Spleen (tissue), 11 donors: Measurements from ENCODE around the gene TNFRSF14. TPM values are rescaled to one million over a fixed set of nuclear protein-coding genes. Genes with fewer than 3 reads are reported as not detected.

ENCODE experiments used
- DNase-seq: peaks from one replicate; pipeline ENCODE4 v3.0.0-alpha.2; 2020
- H3K27ac ChIP-seq, 8 donors: fragments of 200-600 bp; sonication (generic) in 7 of 8; 1 replicate in 4 of 8; 2 replicates in 4 of 8; pipeline versions ENCODE4 v1.5.0 to v1.8.0; 2016 to 2021; ENCODE audit warnings: inconsistent platforms in 4 of 8, mild to moderate bottlenecking in 4 of 8, moderate library complexity in 1 of 8
- H3K27me3 ChIP-seq, 7 donors: fragments of 200-600 bp; sonication (generic) in 6 of 7; replicated peaks in 1 of 7; 1 replicate in 4 of 7; 2 replicates in 3 of 7; pipeline versions ENCODE4 v1.5.0 to v1.8.0; 2016 to 2021; ENCODE audit warnings: inconsistent platforms in 3 of 7, mild to moderate bottlenecking in 1 of 7
- H3K36me3 ChIP-seq, 6 donors: fragments of 200-600 bp; sonication (generic) in 5 of 6; 1 replicate in 4 of 6; 2 replicates in 2 of 6; pipeline versions ENCODE4 v1.5.0 to v1.8.0; 2016 to 2021; ENCODE audit warnings: inconsistent platforms in 2 of 6
- H3K4me1 ChIP-seq, 6 donors: fragments of 200-600 bp; sonication (generic) in 5 of 6; 1 replicate in 3 of 6; 2 replicates in 3 of 6; pipeline versions ENCODE4 v1.5.0 to v1.8.0; 2016 to 2021; ENCODE audit warnings: inconsistent platforms in 3 of 6
- H3K4me3 ChIP-seq, 8 donors: fragments of 200-600 bp; sonication (generic) in 7 of 8; 1 replicate in 4 of 8; 2 replicates in 4 of 8; pipeline versions ENCODE4 v1.5.0 to v1.8.0; 2016 to 2021; ENCODE audit warnings: inconsistent platforms in 4 of 8, mild to moderate bottlenecking in 4 of 8, moderate library complexity in 2 of 8
- H3K9me3 ChIP-seq, 8 donors: fragments of 200-600 bp; sonication (generic) in 7 of 8; 1 replicate in 4 of 8; 2 replicates in 4 of 8; pipeline versions ENCODE4 v1.5.0 to v1.8.0; 2016 to 2021; ENCODE audit warnings: inconsistent platforms in 4 of 8
- POLR2A ChIP-seq, 3 donors: fragments of 450-650 bp; IDR thresholded peaks; one replicate each; pipeline ENCODE4 v1.5.1; 2017; ENCODE audit warnings: antibody characterized with exemption in 3 of 3, mild to moderate bottlenecking in 1 of 3
- POLR2AphosphoS5 ChIP-seq, 3 donors: sonication (generic); formaldehyde crosslinking; IDR thresholded peaks; one replicate each; pipeline ENCODE4 v1.5.1; 2017; ENCODE audit warnings: antibody characterized with exemption in 3 of 3
- WGBS, 5 donors: extraction: QIAGEN DNeasy Blood & Tissue Kit in 3 of 5; methylation state at CpG; one replicate each; pipeline versions ENCODE4 v1.1.5 to v1.1.7; 2013 to 2018; 5-methylcytosine and 5-hydroxymethylcytosine counted together
- intact Hi-C: fragments of 100-400 bp; cut with DNase I; formaldehyde crosslinking; loops from one replicate; pipeline ENCODE4 v1.15.0; 2023; ENCODE audit warnings: low total_unique reads
- polyA plus RNA-seq, 3 donors: library from polyadenylated mRNA; stranded (reverse); fragments of 200-250 nt; gene quantifications; one replicate each; pipeline ENCODE4 v1.2.1, GENCODE V29; 2013
- total RNA-seq, 7 donors: library from RNA; depleted of rRNA in 3 of 7; stranded (reverse); fragments of >200 nt in 3 of 7; fragmentation: NEBNext Ultra II Directional in 4 of 7; extraction: Animal tissue kit (Norgen Biotek cat#: 25700) in 4 of 7; gene quantifications; one replicate each; pipeline versions ENCODE4 v1.1.0 to v1.2.1, GENCODE V29; 2016 to 2021
- TF ChIP-seq, protein P1 (sequence below), 11 experiments: fragments of 200-600 bp in 7 of 11; fragments of 450-650 bp in 4 of 11; sonication (generic) in 4 of 11; IDR thresholded peaks in 8 of 11; conservative IDR thresholded peaks in 3 of 11; 1 replicate in 7 of 11; 2 replicates in 4 of 11; pipeline versions ENCODE4 v1.4.0 to v1.8.0; 2016 to 2021; ENCODE audit warnings: antibody characterized with exemption in 11 of 11, inconsistent platforms in 4 of 11, mild to moderate bottlenecking in 1 of 11
- donor health status: healthy with polysubstance abuse.
- donor health status: DM: no; HTN: no; CAD: no; lungs with moderate emphysema.
- donor health status: DM: no; HTN: no; CAD: no.
- donor health status: Bipolar disorder and iron deficiency.
- donor health status: healthy.
- donor health status: DM: no; HTN: no; CAD: no.
- donor health status: DM: yes; HTN: yes; CAD: no.

Gene TNFRSF14
- total and polyA plus RNA-seq, 10 donors: 146 to 366 (median 191) TPM

- TF ChIP-seq POLR2A (IDR thresholded peaks at IDR 0.05): no peak
- TF ChIP-seq POLR2AphosphoS5 (IDR thresholded peaks at IDR 0.05): no peak
- TF ChIP-seq, protein P1, sequence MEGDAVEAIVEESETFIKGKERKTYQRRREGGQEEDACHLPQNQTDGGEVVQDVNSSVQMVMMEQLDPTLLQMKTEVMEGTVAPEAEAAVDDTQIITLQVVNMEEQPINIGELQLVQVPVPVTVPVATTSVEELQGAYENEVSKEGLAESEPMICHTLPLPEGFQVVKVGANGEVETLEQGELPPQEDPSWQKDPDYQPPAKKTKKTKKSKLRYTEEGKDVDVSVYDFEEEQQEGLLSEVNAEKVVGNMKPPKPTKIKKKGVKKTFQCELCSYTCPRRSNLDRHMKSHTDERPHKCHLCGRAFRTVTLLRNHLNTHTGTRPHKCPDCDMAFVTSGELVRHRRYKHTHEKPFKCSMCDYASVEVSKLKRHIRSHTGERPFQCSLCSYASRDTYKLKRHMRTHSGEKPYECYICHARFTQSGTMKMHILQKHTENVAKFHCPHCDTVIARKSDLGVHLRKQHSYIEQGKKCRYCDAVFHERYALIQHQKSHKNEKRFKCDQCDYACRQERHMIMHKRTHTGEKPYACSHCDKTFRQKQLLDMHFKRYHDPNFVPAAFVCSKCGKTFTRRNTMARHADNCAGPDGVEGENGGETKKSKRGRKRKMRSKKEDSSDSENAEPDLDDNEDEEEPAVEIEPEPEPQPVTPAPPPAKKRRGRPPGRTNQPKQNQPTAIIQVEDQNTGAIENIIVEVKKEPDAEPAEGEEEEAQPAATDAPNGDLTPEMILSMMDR (IDR thresholded peaks at IDR 0.05 in 8 of 11, conservative IDR thresholded peaks at IDR 0.05 in 3 of 11): no peak
- Histone ChIP-seq H3K27me3 (peaks cover 0 to 3% (median 0%) of the 10 kb centered on the region in 7 donors), H3K4me3 (no peak overlapping the region), H3K27ac (no peak overlapping the region), H3K9me3 (no peaks in the 10 kb centered on the region), H3K4me1 (peaks cover 29 to 53% (median 42%) of the 10 kb centered on the region in 6 donors), H3K36me3 (peaks cover 0 to 54% (median 47%) of the 10 kb centered on the region in 6 donors)
- intact Hi-C loops: no loop called here
- WGBS, 5 donors: 87 to 91% (median 89%) methylated on average over 7 of the region's 7 CpGs
- DNase-seq: no peak
Measured at GRCh38 chr1:2522230-2522629, 33.9 kb upstream of the TNFRSF14 start.

GRCh38 chr1:2523191-2523890 is 32.8 kb upstream of the TNFRSF14 start:
- H3K4me1 ChIP-seq: peaks cover 30 to 64% (median 50%) of the 10 kb centered on the region in 6 donors
- intact Hi-C loops: no loop called here
- H3K9me3 ChIP-seq: no peaks in the 10 kb centered on the region
- no peak for TF ChIP-seq POLR2A (IDR thresholded peaks at IDR 0.05)
- TF ChIP-seq, protein P1 (IDR thresholded peaks at IDR 0.05 in 8 of 11, conservative IDR thresholded peaks at IDR 0.05 in 3 of 11): peak in 1 of 11 experiments; percentile 11
- H3K27me3 ChIP-seq: peaks cover 0 to 14% (median 0%) of the 10 kb centered on the region in 7 donors
- peaks cover 0 to 43% (median 36%) of the 10 kb centered on the region in 6 donors for H3K36me3 ChIP-seq
- 58 to 73% (median 62%) methylated on average over 29 to 32 of the region's 32 CpGs for WGBS, 5 donors
- H3K27ac ChIP-seq: peak overlapping the region in 3 of 8 donors; percentile 54 to 70 (median 56)
- H3K4me3 ChIP-seq: peak overlapping the region in 3 of 8 donors; percentile 5 to 99 (median 21)
- no peak for DNase-seq

- TF ChIP-seq POLR2AphosphoS5 (IDR thresholded peaks at IDR 0.05): peak in 1 of 3 donors; percentile 10
- no peak for TF ChIP-seq POLR2A (IDR thresholded peaks at IDR 0.05)
- TF ChIP-seq, protein P1 (IDR thresholded peaks at IDR 0.05 in 8 of 11, conservative IDR thresholded peaks at IDR 0.05 in 3 of 11): peak in 1 of 11 experiments; percentile 18
- intact Hi-C loops: no loop called here
- Histone ChIP-seq H3K27ac (peak overlapping the region in 6 of 8 donors; percentile 7 to 70 (median 34)), H3K9me3 (no peaks in the 10 kb centered on the region), H3K4me3 (peak overlapping the region in 4 of 8 donors; percentile 75 to 99 (median 84)), H3K36me3 (peaks cover 0 to 36% (median 28%) of the 10 kb centered on the region in 6 donors), H3K4me1 (peaks cover 36 to 71% (median 57%) of the 10 kb centered on the region in 6 donors), H3K27me3 (peaks cover 0 to 21% (median 0%) of the 10 kb centered on the region in 7 donors)
- WGBS, 5 donors: 54 to 66% (median 62%) methylated on average over 10 of the region's 10 CpGs
- no peak for DNase-seq
Measured at GRCh38 chr1:2523891-2524609, 32.1 kb upstream of the TNFRSF14 start.

- intact Hi-C loops: no loop called here
- DNase-seq: no peak
- no peaks in the 10 kb centered on the region for H3K9me3 ChIP-seq
- 6 to 13% (median 7%) methylated on average over 10 to 20 of the region's 20 CpGs for WGBS, 5 donors
- H3K36me3 ChIP-seq: peaks cover 0 to 21% (median 13%) of the 10 kb centered on the region in 6 donors
- H3K4me3 ChIP-seq: peak overlapping the region; percentile 75 to 99 (median 86)
- peaks cover 0 to 36% (median 11%) of the 10 kb centered on the region in 7 donors for H3K27me3 ChIP-seq
- TF ChIP-seq POLR2A (IDR thresholded peaks at IDR 0.05) (peak in 1 of 3 donors; percentile 5), POLR2AphosphoS5 (IDR thresholded peaks at IDR 0.05) (no peak)
- peaks cover 43 to 84% (median 71%) of the 10 kb centered on the region in 6 donors for H3K4me1 ChIP-seq
- peak overlapping the region; percentile 55 to 93 (median 83) for H3K27ac ChIP-seq
Measured at GRCh38 chr1:2525572-2525919, 30.6 kb upstream of the TNFRSF14 start.
